GM10266 (cell line): ENCODE results near the gene CLDN24.

Experiments used
- DNase-seq: peaks from one replicate; pipeline ENCODE4 v3.0.0; 2012; ENCODE audit errors: extremely low spot score
- TF ChIP-seq, protein P1 (sequence below): IDR thresholded peaks from 2 replicates; pipeline ENCODE4 v1.5.1; 2012; ENCODE audit warnings: mild to moderate bottlenecking, low read depth; ENCODE audit not compliant: control insufficient read depth, insufficient read depth; ENCODE audit errors: missing control alignments

CLDN24 gene

DNA sequence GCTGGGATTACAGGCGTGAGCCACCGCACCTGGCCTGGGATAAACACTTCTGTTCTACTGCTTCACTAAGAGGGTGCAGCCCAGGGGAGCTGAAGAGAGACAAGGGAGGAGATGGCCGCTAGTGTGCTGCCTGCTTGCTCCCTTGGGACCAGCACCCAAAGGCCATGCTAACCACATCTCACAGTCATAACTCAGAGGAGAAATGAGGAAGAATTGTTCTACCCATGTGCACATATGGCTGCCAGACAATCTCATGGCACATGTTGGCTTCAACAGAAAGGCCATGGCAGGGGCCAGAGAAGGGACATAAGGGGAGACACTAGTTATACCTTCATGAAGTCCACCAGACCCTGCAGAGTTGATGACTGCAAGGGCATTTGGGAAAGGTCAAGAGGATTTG lies 24.6 kb downstream of the CLDN24 start:
- TF ChIP-seq, protein P1, sequence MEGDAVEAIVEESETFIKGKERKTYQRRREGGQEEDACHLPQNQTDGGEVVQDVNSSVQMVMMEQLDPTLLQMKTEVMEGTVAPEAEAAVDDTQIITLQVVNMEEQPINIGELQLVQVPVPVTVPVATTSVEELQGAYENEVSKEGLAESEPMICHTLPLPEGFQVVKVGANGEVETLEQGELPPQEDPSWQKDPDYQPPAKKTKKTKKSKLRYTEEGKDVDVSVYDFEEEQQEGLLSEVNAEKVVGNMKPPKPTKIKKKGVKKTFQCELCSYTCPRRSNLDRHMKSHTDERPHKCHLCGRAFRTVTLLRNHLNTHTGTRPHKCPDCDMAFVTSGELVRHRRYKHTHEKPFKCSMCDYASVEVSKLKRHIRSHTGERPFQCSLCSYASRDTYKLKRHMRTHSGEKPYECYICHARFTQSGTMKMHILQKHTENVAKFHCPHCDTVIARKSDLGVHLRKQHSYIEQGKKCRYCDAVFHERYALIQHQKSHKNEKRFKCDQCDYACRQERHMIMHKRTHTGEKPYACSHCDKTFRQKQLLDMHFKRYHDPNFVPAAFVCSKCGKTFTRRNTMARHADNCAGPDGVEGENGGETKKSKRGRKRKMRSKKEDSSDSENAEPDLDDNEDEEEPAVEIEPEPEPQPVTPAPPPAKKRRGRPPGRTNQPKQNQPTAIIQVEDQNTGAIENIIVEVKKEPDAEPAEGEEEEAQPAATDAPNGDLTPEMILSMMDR, result no peak
- DNase-seq, result no peak

DNA sequence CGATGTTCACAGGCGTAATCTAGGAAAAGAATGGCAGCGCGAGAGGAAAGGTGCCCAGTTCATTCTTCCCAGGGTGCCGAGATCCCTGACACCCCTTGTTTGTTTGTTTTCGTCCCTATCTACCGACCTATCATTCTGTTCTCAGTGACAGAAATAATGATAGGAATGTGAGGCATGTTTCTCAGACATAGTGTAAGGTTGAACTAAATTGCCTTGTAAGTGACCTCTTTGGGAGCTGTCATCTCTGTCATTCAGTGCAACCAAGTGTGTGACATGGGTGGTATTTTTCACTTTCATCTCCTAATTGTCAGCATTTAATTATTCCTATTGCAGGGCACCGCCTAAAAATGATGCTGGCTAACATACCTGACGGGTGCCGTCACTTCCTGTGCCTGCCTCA lies 26.5 kb downstream of the CLDN24 start:
- TF ChIP-seq, protein P1, result no peak
- no peak for DNase-seq

DNA sequence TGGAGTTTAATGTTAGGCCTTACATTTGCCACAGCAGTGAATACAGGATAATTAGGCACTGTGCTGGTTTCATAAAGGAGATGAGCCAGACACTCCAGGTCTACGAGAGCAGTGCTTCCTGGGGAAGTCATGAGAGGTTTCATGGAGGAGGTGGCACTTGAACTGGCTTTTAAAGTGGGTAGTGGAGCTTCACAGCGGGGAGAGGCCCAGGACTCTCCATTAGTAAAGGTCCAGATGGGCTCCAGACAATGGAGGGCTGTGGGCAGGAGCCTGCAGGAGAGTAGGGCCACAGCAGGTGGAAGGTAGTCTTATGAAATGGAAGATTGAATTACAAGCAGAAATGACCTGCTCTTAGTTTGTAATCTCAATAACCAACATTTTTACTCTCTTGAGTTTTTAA lies 31.2 kb downstream of the CLDN24 start:
- TF ChIP-seq, protein P1, result no peak
- no peak for DNase-seq

DNA sequence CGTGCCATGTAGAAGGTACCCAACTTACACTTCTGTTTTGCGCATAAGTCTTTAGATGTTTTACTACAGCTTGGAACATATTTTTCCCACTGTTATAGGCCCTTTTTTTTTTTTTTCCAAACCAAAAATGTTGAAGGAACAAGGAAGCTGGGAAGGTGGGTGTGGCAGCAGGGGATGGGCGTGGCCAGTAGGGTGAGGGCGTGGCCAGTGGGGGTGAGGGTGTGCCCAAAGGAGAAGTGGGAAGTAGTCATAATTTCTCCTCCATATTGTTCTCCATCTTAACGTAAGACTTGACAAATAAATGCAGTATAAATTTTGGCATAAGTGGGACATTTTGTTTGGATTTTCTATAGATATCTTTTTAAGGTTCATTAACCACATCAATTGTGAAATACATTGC lies 32.5 kb downstream of the CLDN24 start:
- no peak for DNase-seq
- TF ChIP-seq, protein P1, result no peak

DNA sequence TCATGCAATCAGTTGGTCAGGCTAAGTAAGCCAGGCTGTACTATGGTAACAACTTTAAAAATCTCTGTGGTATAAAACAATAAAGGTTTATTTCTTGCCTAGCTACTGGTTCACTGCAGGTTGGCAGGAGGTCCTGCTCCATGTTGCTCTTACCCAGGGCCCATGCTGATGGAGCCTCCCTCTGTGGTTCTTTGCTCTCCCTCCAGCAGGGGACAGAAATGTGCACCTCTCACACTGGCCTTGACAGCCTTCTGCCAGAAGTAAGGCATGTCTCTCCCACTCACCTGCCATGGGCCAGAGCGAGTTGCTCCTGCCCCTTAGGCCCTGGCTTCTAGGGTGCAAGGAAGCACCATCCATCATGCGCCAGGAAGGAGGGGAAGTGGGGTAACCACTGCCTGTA lies 33.3 kb downstream of the CLDN24 start:
- no peak for DNase-seq
- TF ChIP-seq, protein P1, result no peak

DNA sequence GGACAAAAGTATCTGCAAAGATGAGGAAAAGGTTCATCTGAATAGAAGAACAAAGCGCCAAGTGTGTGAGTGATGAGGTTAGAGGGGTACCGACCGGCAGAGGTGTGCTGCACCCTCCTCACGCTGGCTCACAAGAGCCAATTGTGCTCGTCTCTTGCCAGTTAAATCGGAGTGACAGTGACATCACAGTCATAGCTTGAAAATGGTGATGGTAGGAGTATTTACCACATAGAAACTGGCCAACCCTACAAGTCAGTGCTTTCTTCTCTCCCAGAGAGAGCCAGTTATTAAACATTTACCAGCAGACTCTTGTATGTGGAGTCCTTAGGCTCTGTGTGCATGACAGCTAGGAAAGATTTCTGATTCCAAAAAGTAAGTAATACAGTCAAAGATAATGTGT lies 34.5 kb downstream of the CLDN24 start:
- DNase-seq, result no peak
- TF ChIP-seq, protein P1, result no peak

DNA sequence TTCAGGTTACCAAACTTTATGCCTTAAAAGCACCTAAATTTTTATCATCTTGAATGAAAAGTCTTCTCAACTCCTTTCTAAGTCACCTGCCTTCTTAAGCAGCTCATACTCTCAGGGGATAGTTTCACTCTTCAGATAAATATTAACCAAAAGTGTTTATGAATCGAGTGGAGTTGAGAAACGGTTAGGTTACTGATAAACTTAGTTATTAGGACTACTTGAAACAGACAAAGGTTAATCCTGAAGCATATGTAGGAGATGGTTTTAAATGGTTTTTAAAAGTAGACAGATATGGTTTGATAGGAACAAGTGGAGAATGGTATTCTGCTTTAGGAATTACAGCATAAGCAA lies 34.9 kb downstream of the CLDN24 start:
- no peak for DNase-seq
- TF ChIP-seq, protein P1, result no peak
